ENCODE measurements around the gene XRCC3.

- TF ChIP-seq, protein P1, sequence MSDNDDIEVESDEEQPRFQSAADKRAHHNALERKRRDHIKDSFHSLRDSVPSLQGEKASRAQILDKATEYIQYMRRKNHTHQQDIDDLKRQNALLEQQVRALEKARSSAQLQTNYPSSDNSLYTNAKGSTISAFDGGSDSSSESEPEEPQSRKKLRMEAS (IDR thresholded peaks at IDR 0.05), result no peak
- TF ChIP-seq POLR2AphosphoS5 (IDR thresholded peaks at IDR 0.05; ENCODE audit: low read depth, low read length) (no peak), ZNF274 (IDR thresholded peaks at IDR 0.05; ENCODE audit: borderline replicate concordance, extremely low read depth, low read length) (no peak), RNF2 (IDR thresholded peaks at IDR 0.05; ENCODE audit: borderline replicate concordance, low read depth, low read length, missing control alignments, poor library complexity, severe bottlenecking) (no peak), CREB1 (IDR thresholded peaks at IDR 0.05) (no peak), CTCF (IDR thresholded peaks at IDR 0.05; ENCODE audit: control extremely low read depth in 1 of 3, insufficient read depth in 1 of 3, low read depth in 1 of 3, low read length in 3 of 3) (no peak), RAD21 (IDR thresholded peaks at IDR 0.05 in 1 of 2, conservative IDR thresholded peaks at IDR 0.05 in 1 of 2; ENCODE audit: low read depth in 2 of 2, low read length in 2 of 2) (no peak), ASH2L (IDR thresholded peaks at IDR 0.05; ENCODE audit: low read length) (no peak), EZH2 (IDR thresholded peaks at IDR 0.05; ENCODE audit: low read depth, low read length, severe bottlenecking) (no peak), NANOG (IDR thresholded peaks at IDR 0.05; ENCODE audit: insufficient read depth, low read depth, low read length, poor library complexity, severe bottlenecking) (no peak)
These were observed 48.7 kb upstream of the XRCC3 start for GRCh38 chr14:103763730-103764488.

Data from H1 (cell line).